ENCODE measurements around the gene QSOX1.
A peak's percentile ranks its signal among the peaks of the same experiment; 100 is the strongest.

QSOX1 gene

GRCh38 chr1:180145446-180145845 lies 9.2 kb upstream of the QSOX1 start:
- no peak for DNase-seq
- no peak for ATAC-seq

DNA sequence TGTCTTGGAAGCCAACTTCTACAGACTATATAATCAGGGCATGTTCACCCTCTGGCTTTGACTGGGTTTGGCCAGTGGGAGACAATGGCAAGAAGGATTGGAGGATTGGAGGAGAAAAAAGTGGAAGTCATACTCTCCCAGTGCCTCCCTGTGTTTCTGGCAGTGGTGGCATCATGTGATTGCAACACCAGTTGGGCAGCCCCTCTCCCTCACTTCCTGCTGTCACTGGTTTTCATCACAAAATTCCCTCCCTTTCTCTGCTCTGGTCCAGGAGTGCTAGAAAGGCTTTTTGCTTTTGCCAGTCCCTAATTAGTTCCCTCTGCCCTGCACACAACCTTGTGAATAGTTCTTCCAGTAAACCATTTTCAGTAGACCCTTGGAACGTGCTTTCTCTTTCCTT lies 3.7 kb upstream of the QSOX1 start:
- DNase-seq = no peak
- ATAC-seq = no peak

GRCh38 chr1:180151508-180151907 lies 3.2 kb upstream of the QSOX1 start:
- ATAC-seq = no peak
- DNase-seq = no peak

GRCh38 chr1:180152588-180152987 lies 2.1 kb upstream of the QSOX1 start:
- ATAC-seq = no peak

GRCh38 chr1:180153032-180153431 lies 1.6 kb upstream of the QSOX1 start:
- no peak for DNase-seq
- ATAC-seq = no peak

More at GRCh38 chr1:180152588-180152987, 2.1 kb upstream of the QSOX1 start:
- DNase-seq = no peak

GRCh38 chr1:180154003-180154324 lies 705 bp upstream of the QSOX1 start:
- DNase-seq (no peak), ATAC-seq (no peak)

- peak; percentile 34 for DNase-seq
- no peak for ATAC-seq
Measured at GRCh38 chr1:180155182-180155682, 563 bp downstream of the QSOX1 start.

DNA sequence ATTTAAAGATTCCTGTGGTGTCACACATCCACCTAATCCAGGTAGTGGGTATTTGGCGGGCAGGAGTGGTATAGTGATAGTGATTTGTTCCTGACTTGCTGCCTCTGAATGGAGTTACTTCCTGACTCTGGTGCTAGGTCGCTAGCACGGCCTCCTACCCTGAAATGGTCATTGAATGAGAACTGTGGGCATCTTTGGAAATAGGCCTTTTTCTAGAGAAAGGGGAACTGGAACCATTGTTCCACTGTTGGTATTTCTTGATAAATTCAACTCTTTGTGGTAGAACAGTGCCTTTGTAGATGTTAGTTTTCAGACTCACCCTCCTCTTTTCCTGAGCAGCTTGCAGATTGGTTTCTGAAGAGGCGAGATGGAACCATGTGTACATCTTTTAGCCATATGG lies 1.5 kb downstream of the QSOX1 start:
- ATAC-seq = no peak
- no peak for DNase-seq

- ATAC-seq (no peak), DNase-seq (no peak)
Measured at GRCh38 chr1:180156631-180157091, 2.0 kb downstream of the QSOX1 start.

- DNase-seq = no peak
- ATAC-seq = no peak
Measured at GRCh38 chr1:180157108-180157507, 2.4 kb downstream of the QSOX1 start.

- no peak for ATAC-seq
- no peak for DNase-seq
Measured at GRCh38 chr1:180157576-180158057, 2.9 kb downstream of the QSOX1 start.

DNA sequence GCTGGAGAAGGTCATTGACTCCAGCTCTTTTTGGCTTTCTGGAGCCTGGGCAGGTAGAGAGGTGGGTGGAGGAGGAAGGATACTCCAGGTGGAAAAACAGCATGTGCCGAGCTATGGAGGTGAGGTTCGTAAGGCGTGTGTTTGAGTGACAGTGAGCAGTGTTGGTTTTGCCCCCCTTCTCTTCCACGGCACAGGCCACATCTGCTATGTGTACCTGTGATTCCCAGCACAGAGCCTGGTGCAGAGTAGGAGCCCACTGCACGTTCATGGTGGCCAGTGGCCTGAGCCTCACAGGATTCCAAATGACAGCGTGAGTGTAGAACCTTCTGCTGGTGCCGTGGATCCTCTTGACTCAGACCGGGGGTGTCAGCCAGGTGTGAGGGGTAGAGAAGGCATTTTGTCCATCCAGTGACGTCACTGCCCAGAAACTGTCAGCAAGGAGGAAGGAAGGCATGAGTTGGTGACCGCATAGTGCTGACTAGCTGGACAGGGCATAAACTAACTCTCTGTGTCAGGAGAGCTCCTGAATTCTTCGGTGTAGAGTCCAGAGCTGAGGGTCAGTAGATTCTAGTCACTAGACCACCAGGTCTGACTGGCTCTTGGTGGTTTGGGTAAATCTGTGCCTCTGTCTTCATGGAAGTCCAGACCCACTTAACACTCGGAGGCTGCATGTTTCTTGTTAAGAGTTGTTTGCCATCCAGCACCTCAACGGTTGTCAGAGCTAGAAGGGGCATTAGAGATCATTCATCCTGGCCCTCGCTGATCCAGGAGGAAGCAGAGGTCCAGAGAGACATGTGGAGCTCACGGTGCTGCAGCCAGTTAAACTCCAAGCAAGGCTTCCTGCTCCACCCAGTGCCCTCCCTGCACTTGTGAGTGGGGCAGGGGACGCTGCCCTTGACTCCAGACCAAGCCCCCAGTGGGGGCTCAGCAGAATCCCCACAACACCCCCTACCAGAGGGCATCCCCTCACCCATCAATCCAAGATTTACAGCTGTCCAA lies 3.8 kb downstream of the QSOX1 start:
- ATAC-seq (no peak), DNase-seq (no peak)

DNA sequence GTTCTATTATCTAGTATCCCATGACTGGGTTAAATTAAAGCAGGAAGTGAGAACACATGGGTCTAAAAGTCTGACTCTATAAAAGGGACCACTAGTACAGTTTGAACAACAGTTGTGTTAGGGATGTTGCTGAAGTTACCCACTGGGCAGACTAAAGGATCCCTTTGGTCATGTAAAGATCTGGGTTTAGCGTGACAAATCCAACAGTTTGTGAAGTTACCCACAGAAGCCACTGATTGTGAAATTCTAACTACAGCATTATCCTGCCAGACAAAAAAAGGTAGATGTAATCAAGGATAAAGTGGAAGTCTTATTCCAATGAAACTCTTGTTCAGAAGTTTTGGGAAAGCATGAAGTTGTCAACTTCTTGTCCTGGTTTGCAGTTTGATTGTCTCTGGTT lies 5.7 kb downstream of the QSOX1 start:
- DNase-seq = no peak
- no peak for ATAC-seq

- ATAC-seq = no peak
- no peak for DNase-seq
Measured at GRCh38 chr1:180163041-180163440, 8.4 kb downstream of the QSOX1 start.

DNA sequence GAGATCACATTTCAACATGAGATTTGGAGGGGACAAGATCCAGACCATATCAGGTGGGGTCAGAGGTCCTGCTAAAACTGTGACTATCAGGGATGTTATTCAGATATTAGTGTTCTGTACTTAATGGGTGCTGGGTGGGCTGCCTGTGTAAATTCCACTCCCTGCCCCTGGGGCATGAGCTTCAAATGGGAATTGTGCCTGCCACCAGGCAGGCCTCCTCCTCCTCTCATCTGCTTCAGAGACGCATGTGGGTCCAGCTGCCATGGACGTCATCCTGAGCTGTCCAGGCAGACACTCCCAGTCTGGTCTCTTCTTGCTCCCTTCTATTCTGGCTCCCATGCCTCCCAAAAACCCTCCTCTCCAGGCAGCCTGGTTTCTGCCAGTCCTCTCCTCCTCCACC lies 10.4 kb downstream of the QSOX1 start:
- no peak for DNase-seq
- no peak for ATAC-seq

DNA sequence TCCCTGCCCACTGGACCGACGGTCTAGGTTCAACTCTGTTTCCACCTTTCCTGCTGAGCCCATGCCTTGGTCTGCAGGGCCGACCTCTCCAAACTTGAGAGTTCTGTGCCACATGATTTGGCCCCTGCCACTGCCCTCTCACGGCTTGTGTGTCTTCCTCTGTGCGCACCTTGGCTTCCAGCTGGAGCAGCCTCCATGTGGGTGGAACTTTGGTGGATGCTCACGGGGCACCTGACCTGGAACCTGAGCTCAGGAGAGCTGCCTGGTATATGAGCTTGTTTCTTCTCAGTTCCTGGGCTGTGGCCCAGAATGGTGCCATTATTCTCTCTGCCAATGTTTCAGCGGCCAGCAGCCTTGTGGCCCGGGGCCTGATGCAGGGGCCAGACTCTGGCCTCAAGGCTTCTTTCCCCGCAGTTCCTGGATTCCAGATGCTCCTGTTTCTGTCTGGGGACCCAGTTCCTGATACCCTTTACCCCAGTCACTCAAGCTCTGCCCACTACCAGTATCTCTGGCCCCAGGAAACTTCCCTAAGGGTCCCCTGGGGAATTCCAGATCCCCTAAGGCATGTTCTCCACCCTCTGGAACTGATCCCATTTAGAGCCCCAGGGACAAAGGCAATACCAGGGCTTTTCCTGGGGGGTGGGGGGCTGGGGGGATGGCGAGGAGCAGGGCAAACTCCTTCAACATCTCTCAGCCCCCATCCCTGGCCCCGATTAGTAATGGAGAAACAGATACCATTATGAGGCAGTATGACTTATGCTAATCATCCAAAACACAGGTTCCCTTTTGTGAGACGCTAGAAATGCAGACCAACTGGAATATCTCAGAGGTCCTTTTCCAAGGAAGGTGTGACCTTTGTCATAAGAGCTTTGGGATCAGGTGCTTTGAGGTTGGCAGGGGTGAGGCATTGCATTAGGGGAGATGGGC lies 11.1 kb downstream of the QSOX1 start:
- DNase-seq = no peak
- no peak for ATAC-seq

DNA sequence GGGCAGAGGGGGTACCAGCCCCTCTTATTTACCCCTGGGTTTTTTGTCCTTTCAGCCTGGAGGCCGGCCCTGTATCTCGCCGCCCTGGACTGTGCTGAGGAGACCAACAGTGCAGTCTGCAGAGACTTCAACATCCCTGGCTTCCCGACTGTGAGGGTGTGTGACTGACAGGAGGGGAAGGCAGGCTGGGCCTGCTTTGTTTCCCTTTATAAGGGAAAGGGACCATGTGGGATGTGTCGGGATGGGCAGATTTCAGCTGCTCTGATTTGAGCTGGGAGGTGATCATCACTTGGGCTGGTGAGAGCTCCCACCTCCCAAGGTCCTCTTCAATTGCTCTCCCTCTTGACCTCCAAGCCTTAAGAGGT lies 11.7 kb downstream of the QSOX1 start:
- no peak for DNase-seq

GRCh38 chr1:180167021-180167701 lies 12.5 kb downstream of the QSOX1 start:
- DNase-seq = no peak
- no peak for ATAC-seq

More for the DNA sequence above, 11.7 kb downstream of the QSOX1 start:
- ATAC-seq = no peak

DNA sequence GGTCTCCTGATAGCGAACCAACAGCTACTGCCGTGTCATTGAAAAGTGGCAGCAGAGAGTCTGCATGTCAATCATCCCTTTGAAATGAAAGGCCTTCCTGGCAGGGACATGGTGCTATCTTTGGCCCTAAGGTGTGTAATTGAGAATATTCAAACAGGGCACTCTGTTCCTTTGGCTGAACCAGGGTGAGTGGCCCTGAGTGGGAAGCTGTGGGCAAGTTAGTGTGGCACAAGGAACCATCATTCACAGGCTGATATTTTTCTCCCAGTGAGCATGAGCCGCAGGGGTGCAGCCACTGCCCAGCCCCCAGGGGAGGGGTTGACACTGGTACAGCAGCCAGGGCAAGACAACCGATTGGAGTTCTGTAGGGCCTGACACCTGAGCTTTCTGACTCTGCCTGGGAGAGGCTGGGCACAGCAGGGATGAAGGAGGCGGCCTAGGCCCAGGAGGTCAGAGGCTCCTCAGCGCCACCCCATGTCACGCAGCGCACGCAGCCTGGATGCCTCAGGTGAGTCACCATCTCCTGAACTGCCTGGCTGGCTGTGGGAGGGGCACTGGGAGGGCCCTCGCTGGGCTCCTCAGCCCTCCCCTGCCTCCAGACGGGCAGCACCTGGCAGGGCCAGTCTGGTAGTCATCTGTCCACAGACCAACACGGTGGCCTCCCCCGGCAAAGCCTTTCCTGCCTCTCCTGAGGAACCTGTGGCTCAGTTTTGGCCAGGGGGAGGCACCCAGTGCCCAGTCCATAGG lies 13.2 kb downstream of the QSOX1 start:
- DNase-seq (no peak), ATAC-seq (peak; percentile 37)

DNA sequence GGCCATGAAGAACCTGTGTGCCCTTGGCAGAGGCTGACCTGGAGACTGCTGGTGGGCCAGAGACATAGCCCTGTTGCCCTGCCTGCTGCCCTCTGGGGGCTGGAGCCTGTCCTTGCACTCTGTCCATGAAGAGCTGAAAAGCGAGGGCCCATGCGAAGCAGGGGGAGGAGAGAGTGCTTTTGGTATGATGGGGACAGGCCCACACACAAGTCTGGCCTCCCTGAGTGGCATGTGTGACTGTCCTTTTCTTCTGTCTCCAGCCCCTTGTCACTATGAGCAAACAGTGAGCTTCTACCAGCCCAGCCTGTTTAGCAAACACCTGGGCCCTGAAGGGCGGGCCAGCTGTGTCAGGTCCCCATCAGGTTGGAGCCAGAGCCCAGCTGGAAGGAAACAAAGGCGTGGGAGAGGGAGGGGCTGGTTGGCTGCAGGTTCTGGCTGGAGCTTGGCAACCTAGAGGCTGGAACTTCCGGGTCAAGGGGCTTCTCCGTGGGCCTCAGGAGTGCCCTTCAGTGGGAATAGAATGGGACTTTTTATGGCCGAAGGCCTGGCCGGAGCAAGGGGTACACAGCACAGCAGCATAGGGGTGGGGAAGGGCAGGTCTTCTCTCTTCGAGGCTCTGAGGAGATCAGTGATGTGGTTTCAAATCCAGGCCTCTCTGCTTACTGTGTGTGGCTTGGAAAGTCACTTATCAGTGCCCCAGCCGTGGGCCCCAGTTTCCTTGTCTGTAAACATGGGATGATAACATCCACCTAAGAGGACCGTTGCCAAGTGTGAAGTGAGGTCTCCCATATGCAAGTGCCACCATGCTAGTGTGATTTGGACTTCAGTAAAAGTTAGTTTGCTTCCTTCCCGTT lies 14.3 kb downstream of the QSOX1 start:
- ATAC-seq (peak; percentile 65), DNase-seq (peak; percentile 49)

Data from stimulated activated naive CD8-positive, alpha-beta T cell treated with anti-CD3 and anti-CD28 coated beads, Interleukin-15, Interleukin-2, amounts not matched to agents 100 U/mL and 50 U/mL, for 24 hours (primary cell).